ENCODE data around the gene SHROOM3. TPM values are rescaled to one million over a fixed set of nuclear protein-coding genes. Genes with fewer than 3 reads are reported as not detected.

The SHROOM3 gene
- total and polyA plus RNA-seq, 4 donors: 4.7 to 25.8 (median 8.7) TPM

GRCh38 chr4:76712564-76712963 is 277.5 kb downstream of the SHROOM3 start:
- Histone ChIP-seq H3K9ac (ENCODE audit: low read depth in 1 of 2, low read length in 2 of 2) (no peak overlapping the region), H3K36me3 (ENCODE audit: control insufficient read depth in 4 of 4, insufficient read depth in 3 of 4, low read depth in 1 of 4, low read length in 3 of 4) (peaks cover 6 to 15% (median 8%) of the 10 kb centered on the region in 4 donors), H3K9me3 (ENCODE audit: control insufficient read depth in 4 of 4, low read length in 3 of 4) (no peaks in the 10 kb centered on the region), H3K27ac (ENCODE audit: low read depth in 1 of 2, low read length in 2 of 2) (no peak overlapping the region), H3K27me3 (ENCODE audit: control insufficient read depth in 4 of 4, insufficient read depth in 4 of 4, low read length in 3 of 4) (no peaks in the 10 kb centered on the region), H3K4me1 (ENCODE audit: control insufficient read depth in 4 of 4, insufficient read depth in 4 of 4, low read length in 3 of 4) (peaks cover under 1 to 9% (median 5%) of the 10 kb centered on the region in 4 donors), H3K4me3 (ENCODE audit: low read depth in 1 of 3, low read length in 3 of 3) (no peak overlapping the region)
- no peak for DNase-seq (ENCODE audit: low spot score)
- TF ChIP-seq SP1 (IDR thresholded peaks at IDR 0.05): no peak
- 96% methylated on average over 5 of the region's 5 CpGs for WGBS

GRCh38 chr4:76714226-76714625 is 279.2 kb downstream of the SHROOM3 start:
- WGBS: 47% methylated on average over 1 of the region's 1 CpG
- peaks cover 0 to 4% (median 0%) of the 10 kb centered on the region in 4 donors for H3K4me1 ChIP-seq (ENCODE audit: control insufficient read depth in 4 of 4, insufficient read depth in 4 of 4, low read length in 3 of 4)
- peaks cover 6 to 15% (median 8%) of the 10 kb centered on the region in 4 donors for H3K36me3 ChIP-seq (ENCODE audit: control insufficient read depth in 4 of 4, insufficient read depth in 3 of 4, low read depth in 1 of 4, low read length in 3 of 4)
- H3K9ac ChIP-seq (ENCODE audit: low read depth in 1 of 2, low read length in 2 of 2): no peak overlapping the region
- no peak for DNase-seq (ENCODE audit: low spot score)
- H3K27me3 ChIP-seq (ENCODE audit: control insufficient read depth in 4 of 4, insufficient read depth in 4 of 4, low read length in 3 of 4): no peaks in the 10 kb centered on the region
- TF ChIP-seq SP1 (IDR thresholded peaks at IDR 0.05) (no peak), JUND (IDR thresholded peaks at IDR 0.05) (no peak), TAF1 (conservative IDR thresholded peaks at IDR 0.05) (no peak), GABPA (IDR thresholded peaks at IDR 0.05 in 1 of 2, conservative IDR thresholded peaks at IDR 0.05 in 1 of 2) (no peak), CTCF (IDR thresholded peaks at IDR 0.05; ENCODE audit: low read depth, low read length, missing input control) (no peak), NR2F2 (IDR thresholded peaks at IDR 0.05) (no peak), RAD21 (IDR thresholded peaks at IDR 0.05) (no peak), FOXA2 (IDR thresholded peaks at IDR 0.05) (no peak), HNF4A (conservative IDR thresholded peaks at IDR 0.05) (no peak)
- no peak overlapping the region for H3K4me3 ChIP-seq (ENCODE audit: low read depth in 1 of 3, low read length in 3 of 3)
- no peak overlapping the region for H3K27ac ChIP-seq (ENCODE audit: low read depth in 1 of 2, low read length in 2 of 2)
- H3K9me3 ChIP-seq (ENCODE audit: control insufficient read depth in 4 of 4, low read length in 3 of 4): no peaks in the 10 kb centered on the region

- Histone ChIP-seq H3K27ac (ENCODE audit: low read depth in 1 of 2, low read length in 2 of 2) (no peak overlapping the region), H3K9me3 (ENCODE audit: control insufficient read depth in 4 of 4, low read length in 3 of 4) (no peaks in the 10 kb centered on the region), H3K4me1 (ENCODE audit: control insufficient read depth in 4 of 4, insufficient read depth in 4 of 4, low read length in 3 of 4) (peaks cover 0 to 4% (median 0%) of the 10 kb centered on the region in 4 donors), H3K9ac (ENCODE audit: low read depth in 1 of 2, low read length in 2 of 2) (no peak overlapping the region), H3K4me3 (ENCODE audit: low read depth in 1 of 3, low read length in 3 of 3) (no peak overlapping the region), H3K27me3 (ENCODE audit: control insufficient read depth in 4 of 4, insufficient read depth in 4 of 4, low read length in 3 of 4) (no peaks in the 10 kb centered on the region), H3K36me3 (ENCODE audit: control insufficient read depth in 4 of 4, insufficient read depth in 3 of 4, low read depth in 1 of 4, low read length in 3 of 4) (peaks cover 0 to 6% (median 3%) of the 10 kb centered on the region in 4 donors)
- DNase-seq (ENCODE audit: low spot score): no peak
- 87% methylated on average over 4 of the region's 4 CpGs for WGBS
- no peak for TF ChIP-seq CTCF (IDR thresholded peaks at IDR 0.05; ENCODE audit: low read depth, low read length, missing input control)
- no peak for TF ChIP-seq RXRA (IDR thresholded peaks at IDR 0.05)
- no peak for TF ChIP-seq TAF1 (conservative IDR thresholded peaks at IDR 0.05)
- TF ChIP-seq MAX (IDR thresholded peaks at IDR 0.05): no peak
- TF ChIP-seq ZBTB33 (IDR thresholded peaks at IDR 0.05): no peak
- no peak for TF ChIP-seq NR2F2 (IDR thresholded peaks at IDR 0.05)
- no peak for TF ChIP-seq ATF3 (IDR thresholded peaks at IDR 0.05)
- no peak for TF ChIP-seq SP1 (IDR thresholded peaks at IDR 0.05)
- no peak for TF ChIP-seq HNF4A (conservative IDR thresholded peaks at IDR 0.05)
- TF ChIP-seq HNF4G (IDR thresholded peaks at IDR 0.05): no peak
- no peak for TF ChIP-seq EGR1 (IDR thresholded peaks at IDR 0.05; ENCODE audit: low read depth in 2 of 2)
- TF ChIP-seq FOXA1 (IDR thresholded peaks at IDR 0.05): no peak
- no peak for TF ChIP-seq GABPA (IDR thresholded peaks at IDR 0.05 in 1 of 2, conservative IDR thresholded peaks at IDR 0.05 in 1 of 2)
Observed at GRCh38 chr4:76716020-76716419, 281.0 kb downstream of the SHROOM3 start.

All from liver (tissue), 9 donors.